HPDE6-E6E7 (cell line): Measurements from ENCODE around the gene PLA2G4B.

Experiments
- DNase-seq: peaks from one replicate; pipeline ENCODE4 v3.0.0; 2011; ENCODE audit warnings: missing footprints; ENCODE audit errors: extremely low spot score

PLA2G4B gene

GRCh38 chr15:41886741-41887140 is 48.1 kb downstream of the PLA2G4B start:
- no peak for DNase-seq

- DNase-seq = no peak
These were observed 48.5 kb downstream of the PLA2G4B start for GRCh38 chr15:41887161-41887560.

- no peak for DNase-seq
These were observed 49.2 kb downstream of the PLA2G4B start for GRCh38 chr15:41887893-41888292.

DNA sequence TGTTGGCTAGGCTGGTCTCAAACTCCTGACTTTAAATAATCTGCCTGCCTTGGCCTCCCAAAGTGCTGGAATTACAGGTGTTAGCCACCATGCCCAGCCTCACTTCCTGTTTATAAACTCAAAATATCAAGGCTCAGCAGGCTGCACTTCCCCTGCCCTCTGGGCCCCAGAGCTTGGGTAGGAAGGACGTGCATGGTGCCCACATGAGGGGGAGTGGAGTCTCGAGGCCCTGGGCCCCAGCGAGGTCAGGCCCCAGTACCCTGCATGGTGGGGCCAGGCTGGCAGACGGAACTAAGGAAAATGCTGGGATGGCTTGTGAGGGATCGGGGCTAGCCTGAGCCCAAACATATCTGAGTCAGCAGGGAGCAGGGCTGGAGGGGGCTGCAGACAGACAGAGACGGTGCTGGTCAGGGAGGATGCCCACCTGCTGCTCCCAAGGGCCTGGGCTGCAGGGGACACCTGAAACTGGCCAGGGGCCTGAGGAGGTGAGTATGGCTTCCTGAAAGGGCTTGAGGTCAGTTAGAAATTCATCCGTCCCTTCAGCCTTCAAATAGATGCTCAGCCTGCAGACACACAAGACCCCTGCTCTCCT is 50.1 kb downstream of the PLA2G4B start:
- no peak for DNase-seq

DNA sequence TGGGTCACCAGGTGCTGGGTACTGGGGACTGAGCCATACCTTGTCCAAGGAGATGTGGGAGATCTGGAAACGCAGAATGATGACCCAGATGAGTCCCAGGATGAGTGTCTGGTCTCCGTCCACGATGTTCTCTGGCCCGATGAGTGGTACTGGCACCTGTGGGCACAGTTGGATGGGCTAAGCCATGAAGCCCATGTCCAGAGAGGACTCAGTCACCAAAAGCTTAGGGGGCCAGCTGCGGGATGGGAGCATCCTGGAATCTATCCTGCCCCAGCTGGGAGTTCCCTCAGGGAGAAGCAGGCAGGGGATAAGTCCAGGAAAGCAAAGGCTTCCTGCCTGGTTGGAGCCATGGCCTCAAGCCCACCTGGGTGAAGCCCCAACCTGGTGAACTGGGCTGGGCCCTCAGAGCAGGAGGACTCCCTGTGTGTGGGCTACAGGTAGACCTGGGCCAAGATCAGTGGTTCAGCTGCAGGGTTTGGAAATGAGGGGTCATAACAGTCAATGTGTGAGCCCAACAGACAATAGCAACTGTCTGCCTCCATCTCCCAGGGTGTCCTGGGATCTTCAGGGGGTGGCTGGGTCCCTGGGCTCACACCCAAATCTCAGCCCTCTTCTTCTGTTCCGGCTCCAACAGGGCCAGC is 51.5 kb downstream of the PLA2G4B start:
- DNase-seq = no peak

DNA sequence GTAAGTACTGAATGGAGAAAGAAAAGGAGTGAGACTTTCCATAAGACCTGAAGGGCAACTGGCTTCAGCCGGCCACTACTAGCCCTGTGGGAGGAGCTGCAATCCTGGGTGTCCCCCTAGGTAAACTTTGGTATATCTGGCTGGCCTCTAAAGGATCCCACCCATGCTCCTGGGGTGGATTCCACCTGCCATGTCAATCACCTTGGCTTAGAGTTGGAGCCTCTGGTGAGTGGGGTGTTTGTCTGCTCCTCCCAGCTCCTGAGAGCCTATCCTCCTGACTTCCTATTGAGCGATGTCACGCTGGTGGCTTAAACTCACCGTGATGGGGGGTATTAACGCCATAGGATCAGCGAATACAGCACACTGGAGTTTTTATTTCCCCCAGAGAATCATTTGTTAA is 52.6 kb downstream of the PLA2G4B start:
- no peak for DNase-seq

DNA sequence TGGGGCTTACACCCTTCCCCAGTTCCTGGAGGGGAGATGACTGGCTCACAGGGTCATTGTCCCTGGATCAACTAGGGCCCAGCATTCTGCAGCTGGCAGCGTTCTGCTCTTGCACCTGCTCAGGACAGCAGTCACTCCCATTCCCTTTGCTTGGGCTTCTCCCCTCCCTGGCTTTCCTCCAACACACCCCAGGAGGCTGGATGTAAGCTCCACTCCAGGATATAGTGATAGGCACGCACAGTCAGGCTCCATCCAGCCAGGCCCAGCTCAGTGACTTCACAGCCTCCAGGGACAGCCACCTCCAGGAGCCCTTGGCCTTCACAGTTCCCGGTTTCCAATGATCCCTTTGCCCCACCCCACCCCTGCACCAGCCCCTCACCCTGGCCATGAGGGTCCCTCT is 53.3 kb downstream of the PLA2G4B start:
- no peak for DNase-seq

DNA sequence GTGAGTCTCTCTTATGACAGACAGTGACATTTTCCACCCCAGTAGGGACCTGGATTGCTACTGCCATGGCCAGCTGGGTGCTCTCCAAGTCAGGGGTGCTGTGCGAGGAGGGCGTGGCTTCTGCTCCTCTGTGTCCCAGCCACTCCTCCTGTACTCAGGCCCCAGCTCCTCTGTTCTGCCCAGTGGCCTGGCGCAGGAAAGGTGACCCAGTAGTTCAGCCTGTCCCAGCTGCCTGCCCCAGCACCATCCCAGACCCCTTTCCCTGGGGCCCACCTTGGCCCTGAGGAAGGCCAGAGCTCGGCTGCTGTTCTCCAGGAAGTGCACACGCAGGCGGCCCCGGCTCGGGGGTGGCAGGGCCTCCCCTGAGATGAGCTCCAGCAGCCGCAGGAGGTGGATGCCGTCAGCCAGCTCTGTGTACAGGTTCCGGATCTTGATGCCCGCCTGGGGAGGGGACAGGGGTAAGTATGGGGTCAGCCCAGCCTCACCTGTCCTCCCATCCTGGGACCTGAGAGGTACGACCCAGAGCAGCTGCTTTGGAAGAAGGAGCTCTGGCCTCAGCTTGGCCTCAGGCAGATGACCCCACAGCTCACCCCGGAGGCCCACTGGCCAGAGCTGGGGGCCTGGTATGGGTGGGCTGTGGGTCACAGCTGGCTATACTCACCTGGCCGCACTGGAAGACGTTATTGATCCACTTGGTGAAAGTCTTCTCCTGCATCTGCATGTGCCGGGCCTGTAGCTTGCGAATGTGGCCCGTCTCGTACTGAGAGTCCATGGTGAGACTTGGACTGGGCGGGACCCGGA is 54.2 kb downstream of the PLA2G4B start:
- DNase-seq = no peak

GRCh38 chr15:41893422-41894250 is 55.0 kb downstream of the PLA2G4B start, which contains the start of gene SPTBN5:
Gene SPTBN5, minus strand, starts transcription at chr15:41894053. Its CDS starts 556 bp downstream, at chr15:41893497.
- DNase-seq = no peak

GRCh38 chr15:41894251-41894790 is 55.7 kb downstream of the PLA2G4B start:
- DNase-seq = no peak

DNA sequence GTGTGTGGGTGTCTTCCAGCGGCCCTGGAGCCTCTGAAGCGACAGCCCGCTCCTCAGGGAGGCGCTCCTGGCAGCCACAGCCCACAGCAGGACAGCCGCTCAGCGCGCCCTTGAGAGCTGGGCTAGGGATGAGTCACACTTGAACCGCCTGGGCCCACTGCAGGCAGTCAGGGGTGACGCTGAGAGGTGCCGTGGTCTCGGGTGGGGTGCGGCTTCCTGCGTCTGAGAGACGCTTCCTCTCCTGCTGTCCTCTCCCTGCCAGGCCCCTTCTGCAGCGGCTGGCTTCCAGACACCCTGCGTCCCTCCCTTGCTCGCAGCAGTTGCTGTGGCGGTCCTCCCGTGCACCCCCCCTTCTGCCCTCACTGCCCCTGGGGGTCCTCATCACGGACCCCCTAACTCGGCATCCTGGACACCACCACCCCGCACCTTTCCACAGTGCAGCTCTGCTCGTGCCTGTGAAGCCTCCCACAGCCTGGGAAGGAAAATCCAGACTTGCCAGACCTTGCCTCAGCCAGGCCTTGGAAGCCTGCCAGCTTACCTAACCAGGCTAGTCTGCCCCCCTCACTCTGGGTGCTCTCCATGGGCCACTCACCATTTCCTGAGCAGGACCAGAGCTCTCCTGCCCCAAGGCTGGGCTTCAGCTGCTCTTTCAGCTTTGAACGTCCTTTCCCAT is 56.3 kb downstream of the PLA2G4B start:
- DNase-seq = peak; percentile 88

DNA sequence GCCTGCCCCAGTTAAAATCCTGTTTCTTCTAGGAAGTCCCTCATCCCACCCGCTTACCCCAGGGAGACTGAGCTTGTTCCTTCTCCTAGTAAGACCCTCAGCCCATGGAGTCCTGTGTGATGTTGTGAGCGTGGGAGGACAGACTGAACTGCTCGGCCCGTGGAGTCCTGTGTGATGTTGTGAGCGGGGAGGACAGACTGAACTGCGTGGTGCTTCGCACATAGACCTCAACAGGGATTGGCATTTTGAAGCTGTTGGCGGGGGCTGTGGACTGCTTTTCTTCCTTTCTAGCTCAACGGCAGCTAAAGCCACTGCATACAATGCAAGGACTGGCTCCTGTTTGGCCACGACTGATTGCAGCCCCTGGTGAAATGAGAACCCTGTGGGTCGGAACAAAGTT is 56.8 kb downstream of the PLA2G4B start:
- DNase-seq = no peak

DNA sequence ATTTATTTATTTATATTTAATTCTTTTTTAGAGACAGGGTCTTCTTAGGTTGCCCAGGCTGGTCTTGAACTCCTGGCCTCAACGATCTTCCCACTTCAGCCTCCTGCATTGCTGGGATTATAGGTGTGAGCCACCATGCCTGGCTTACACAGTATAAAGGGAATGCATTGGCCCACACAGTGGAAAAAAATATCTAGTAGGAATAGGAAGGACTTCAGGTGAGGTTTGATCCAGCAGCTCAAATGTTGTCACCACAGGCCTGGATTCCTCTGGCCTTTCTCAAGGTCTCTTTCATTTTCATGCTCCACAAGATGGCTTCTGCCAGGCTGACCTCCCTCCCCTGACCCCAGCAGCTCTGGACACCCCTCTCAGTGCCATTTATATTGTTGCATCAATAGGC is 57.3 kb downstream of the PLA2G4B start:
- DNase-seq = no peak

DNA sequence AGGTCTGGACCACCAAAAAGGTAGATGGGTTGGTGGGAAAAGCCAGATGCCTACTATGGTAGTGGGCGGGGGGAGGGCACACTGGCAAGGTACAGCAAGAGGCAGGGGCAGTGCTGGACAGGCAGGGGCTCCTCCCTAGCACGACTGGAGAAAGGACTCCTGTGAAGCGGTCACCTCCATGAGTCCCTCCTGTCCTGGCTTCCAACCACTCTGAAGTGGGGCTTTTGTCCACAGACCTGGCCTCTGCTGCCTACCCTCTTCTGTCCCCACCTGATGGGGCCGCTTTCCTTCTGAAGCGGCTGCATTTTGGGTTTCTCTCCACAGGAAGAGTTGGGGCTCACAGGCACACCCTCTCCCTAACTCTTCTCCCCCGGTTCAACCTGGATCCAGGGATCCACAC is 57.9 kb downstream of the PLA2G4B start:
- no peak for DNase-seq

DNA sequence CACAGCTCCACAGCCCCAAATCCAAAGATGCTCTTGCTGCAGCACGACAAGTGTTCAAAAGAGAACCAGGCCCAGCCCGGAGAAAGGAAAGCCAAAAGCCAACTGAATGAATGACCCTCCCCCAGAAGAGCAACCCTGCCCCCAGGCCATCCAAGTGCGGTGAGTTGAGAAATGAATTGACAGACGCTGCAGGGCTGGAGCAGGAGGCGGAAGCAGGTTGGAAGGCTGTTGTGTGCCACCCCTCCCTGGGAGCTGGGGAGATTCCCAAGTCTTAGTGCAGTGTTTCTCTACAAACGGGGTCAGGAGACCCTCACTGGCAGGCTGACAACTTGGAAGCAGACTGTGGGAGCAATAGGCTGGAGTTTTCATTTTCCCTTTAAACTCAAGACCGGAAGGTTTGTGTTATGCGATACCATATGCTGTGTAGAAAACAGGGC is 58.7 kb downstream of the PLA2G4B start:
- no peak for DNase-seq
